Measurements from ENCODE around the gene SAMD11. TPM values are rescaled to one million over a fixed set of nuclear protein-coding genes. Genes with fewer than 3 reads are reported as not detected.

SAMD11 gene
- polyA plus RNA-seq, 2 of the 4 experiments (the other 2 are of a cell fraction) = 22.4 to 52.8 TPM

GRCh38 chr1:899636-900317 lies 23.9 kb upstream of the SAMD11 start:
- Histone ChIP-seq H3K4me3 (no peak overlapping the region), H3K27ac (no peak overlapping the region), H3K4me1 (peaks cover 5% of the 10 kb centered on the region; the same call in 2 of the 3 replicates), H3K9me3 (no peaks in the 10 kb centered on the region), H3K4me2 (no peak overlapping the region)
- POLR2A ChIA-PET = no interaction called here
- no peak for TF ChIP-seq ZFP36 (IDR thresholded peaks at IDR 0.05; ENCODE audit: borderline replicate concordance, partially characterized antibody)
- TF ChIP-seq TFCP2L1 (CRISPR knock-in tag; IDR thresholded peaks at IDR 0.05) = no peak
- TF ChIP-seq E2F6 (IDR thresholded peaks at IDR 0.05; ENCODE audit: borderline replicate concordance, low read depth) = no peak
- TF ChIP-seq JUN (IDR thresholded peaks at IDR 0.05) = no peak
- CTCF ChIA-PET = no interaction called here
- no peak for ATAC-seq
- no peak for FAIRE-seq
- DNase-seq (ENCODE audit: low read depth in 1 of 2, low spot score in 1 of 2) = no peak
- WGBS (ENCODE audit: missing lambda C conversion rate) = 70% methylated on average over 8 of the region's 8 CpGs

GRCh38 chr1:901108-901859 lies 22.4 kb upstream of the SAMD11 start:
- Histone ChIP-seq H3K27ac (no peak overlapping the region), H3K9me3 (no peaks in the 10 kb centered on the region), H3K4me3 (no peak overlapping the region), H3K4me1 (peaks cover 18% of the 10 kb centered on the region), H3K4me2 (no peak overlapping the region)
- ATAC-seq = no peak
- ChIA-PET POLR2A (no interaction called here), CTCF (interaction anchor here (0.5 to 2.3 kb wide), 2 partner anchors 10 to 29 kb away, joined by 5 to 8 read pairs; no protein-coding TSS in a partner anchor)
- FAIRE-seq = no peak
- DNase-seq (ENCODE audit: low read depth in 1 of 2, low spot score in 1 of 2) = no peak
- TF ChIP-seq RNF2 (IDR thresholded peaks at IDR 0.05; ENCODE audit: borderline replicate concordance, low read depth) = no peak
- TF ChIP-seq CTCF (IDR thresholded peaks at IDR 0.05) = no peak
- no peak for TF ChIP-seq ATOH8 (CRISPR knock-in tag; IDR thresholded peaks at IDR 0.05; ENCODE audit: low read depth)
- no peak for TF ChIP-seq EP300 (IDR thresholded peaks at IDR 0.05)
- no peak for TF ChIP-seq SMC3 (IDR thresholded peaks at IDR 0.05)
- no peak for TF ChIP-seq HOXB5 (CRISPR knock-in tag; IDR thresholded peaks at IDR 0.05)
- no peak for TF ChIP-seq KDM1A (IDR thresholded peaks at IDR 0.05; ENCODE audit: low read depth)
- no peak for TF ChIP-seq ESRRA (IDR thresholded peaks at IDR 0.05; ENCODE audit: borderline replicate concordance, low read length)
- no peak for TF ChIP-seq POLR2AphosphoS2 (conservative IDR thresholded peaks at IDR 0.05; ENCODE audit: low read length)
- TF ChIP-seq BHLHE40 (IDR thresholded peaks at IDR 0.05; ENCODE audit: low read depth, low read length) = no peak
- no peak for TF ChIP-seq ZNF302 (CRISPR knock-in tag; IDR thresholded peaks at IDR 0.05)
- no peak for TF ChIP-seq NPAS2 (CRISPR knock-in tag; IDR thresholded peaks at IDR 0.05; ENCODE audit: borderline replicate concordance)
- TF ChIP-seq RAD21 (conservative IDR thresholded peaks at IDR 0.05 in 1 of 2, IDR thresholded peaks at IDR 0.05 in 1 of 2) = no peak
- no peak for TF ChIP-seq MAFK (IDR thresholded peaks at IDR 0.05; ENCODE audit: partially characterized antibody)
- no peak for TF ChIP-seq FOSB (CRISPR knock-in tag; IDR thresholded peaks at IDR 0.05)
- WGBS (ENCODE audit: missing lambda C conversion rate) = 78% methylated on average over 18 of the region's 18 CpGs
